CD14-positive monocyte (primary cell): ENCODE measurements around the gene IGLL5. TPM values are rescaled to one million over a fixed set of nuclear protein-coding genes. Genes with fewer than 3 reads are reported as not detected.

Source experiments
- DNase-seq, 3 donors: peaks; one replicate each; pipeline ENCODE4 v3.0.0-alpha.2; 2011 to 2022
- H2AFZ ChIP-seq: 2 replicates; pipeline ENCODE4 v1.6.0; 2012; ENCODE audit warnings: mild to moderate bottlenecking, low read depth, low read length, inconsistent platforms; ENCODE audit not compliant: insufficient read depth, poor library complexity, severe bottlenecking
- H3K27ac ChIP-seq, 2 donors: 1 replicate in 1 of 2; 2 replicates in 1 of 2; pipeline ENCODE4 v1.5.1; 2012 to 2013; ENCODE audit warnings: low read length in 2 of 2, control low read depth in 1 of 2, inconsistent platforms in 1 of 2, low read depth in 1 of 2, mild to moderate bottlenecking in 1 of 2
- H3K27me3 ChIP-seq, 2 donors: one replicate each; pipeline versions ENCODE4 v1.6.0 to v1.6.1; 2011 to 2013; ENCODE audit warnings: low read length in 2 of 2; ENCODE audit not compliant: control insufficient read depth in 2 of 2, insufficient read depth in 2 of 2
- H3K36me3 ChIP-seq, 2 donors: replicated peaks in 1 of 2; 1 replicate in 1 of 2; 2 replicates in 1 of 2; pipeline versions ENCODE4 v1.5.1 to v1.6.1; 2012 to 2013; ENCODE audit warnings: low read length in 2 of 2, control low read depth in 1 of 2, inconsistent platforms in 1 of 2, mild to moderate bottlenecking in 1 of 2; ENCODE audit not compliant: insufficient read depth in 2 of 2, control insufficient read depth in 1 of 2
- H3K4me1 ChIP-seq, 2 donors: 1 replicate in 1 of 2; 2 replicates in 1 of 2; pipeline versions ENCODE4 v1.5.1 to v1.6.1; 2012 to 2013; ENCODE audit warnings: low read length in 2 of 2, control low read depth in 1 of 2, inconsistent platforms in 1 of 2, mild to moderate bottlenecking in 1 of 2, moderate library complexity in 1 of 2; ENCODE audit not compliant: insufficient read depth in 2 of 2, control insufficient read depth in 1 of 2
- H3K4me2 ChIP-seq: replicated peaks from 2 replicates; pipeline ENCODE3; 2012; ENCODE audit warnings: low read length, moderate library complexity, mild to moderate bottlenecking; ENCODE audit not compliant: poor library complexity, severe bottlenecking; ENCODE audit errors: extremely low read depth
- H3K4me3 ChIP-seq, 3 experiments: fragments of 200-600 bp in 1 of 3; sonication (generic) in 1 of 3; replicated peaks in 1 of 3; 1 replicate in 2 of 3; 2 replicates in 1 of 3; pipeline ENCODE4 v1.5.1; 2011 to 2013; ENCODE audit warnings: low read length in 3 of 3, mild to moderate bottlenecking in 3 of 3, control low read depth in 2 of 3, low read depth in 2 of 3, inconsistent platforms in 1 of 3, moderate library complexity in 1 of 3
- H3K79me2 ChIP-seq: 2 replicates; pipeline ENCODE4 v1.6.0; 2012; ENCODE audit warnings: mild to moderate bottlenecking, control low read depth, inconsistent platforms, low read length, moderate library complexity; ENCODE audit not compliant: insufficient read depth
- H3K9ac ChIP-seq: 2 replicates; pipeline ENCODE4 v1.6.0; 2017; ENCODE audit warnings: low read length, mild to moderate bottlenecking; ENCODE audit not compliant: insufficient read depth, poor library complexity, severe bottlenecking
- H3K9me3 ChIP-seq, 2 donors: replicated peaks in 1 of 2; 1 replicate in 1 of 2; 2 replicates in 1 of 2; pipeline versions ENCODE4 v1.5.1 to v1.6.1; 2012 to 2013; ENCODE audit warnings: low read length in 2 of 2, control low read depth in 1 of 2; ENCODE audit not compliant: control insufficient read depth in 1 of 2, insufficient read depth in 1 of 2
- H4K20me1 ChIP-seq: 2 replicates; pipeline ENCODE4 v1.6.0; 2012; ENCODE audit warnings: mild to moderate bottlenecking, low read length, control low read depth, moderate library complexity; ENCODE audit not compliant: insufficient read depth
- H3K27ac Mint-ChIP-seq, 7 donors: one replicate each; pipeline ENCODE4 v1.8.0; 2020; ENCODE audit warnings: mild to moderate bottlenecking in 7 of 7, mixed read lengths in 7 of 7, moderate library complexity in 6 of 7, inconsistent platforms in 2 of 7
- H3K27me3 Mint-ChIP-seq, 3 donors: one replicate each; pipeline ENCODE4 v1.8.0; 2021 to 2022; ENCODE audit warnings: low read depth in 3 of 3, mild to moderate bottlenecking in 3 of 3, mixed read lengths in 3 of 3, moderate library complexity in 3 of 3, inconsistent platforms in 1 of 3
- H3K36me3 Mint-ChIP-seq, 2 donors: one replicate each; pipeline ENCODE4 v1.8.0; 2020; ENCODE audit warnings: mixed read lengths in 2 of 2, inconsistent platforms in 1 of 2, mild to moderate bottlenecking in 1 of 2
- H3K4me1 Mint-ChIP-seq: one replicate; pipeline ENCODE4 v1.8.0; 2020; ENCODE audit warnings: mild to moderate bottlenecking, mixed read lengths
- H3K4me3 Mint-ChIP-seq, 2 donors: one replicate each; pipeline ENCODE4 v1.8.0; 2020; ENCODE audit warnings: mild to moderate bottlenecking in 2 of 2, mixed read lengths in 2 of 2, moderate library complexity in 1 of 2
- H3K9me3 Mint-ChIP-seq, 7 donors: one replicate each; pipeline ENCODE4 v1.8.0; 2020 to 2022; ENCODE audit warnings: mixed read lengths in 7 of 7, mild to moderate bottlenecking in 6 of 7, moderate library complexity in 6 of 7, inconsistent platforms in 2 of 7
- WGBS: methylation state at CpG from one replicate; pipeline ENCODE4 v1.1.5; 2013; ENCODE audit warnings: missing lambda C conversion rate; ENCODE audit not compliant: insufficient coverage; 5-methylcytosine and 5-hydroxymethylcytosine counted together
- intact Hi-C, 2 donors: fragments of 100-400 bp; cut with micrococcal nuclease; formaldehyde crosslinking; loops; one replicate each; pipeline versions ENCODE4 v1.15.0 to v1.15.1; 2023
- polyA plus RNA-seq, 3 donors: library from polyadenylated mRNA; depleted of rRNA in 1 of 3; unstranded in 2 of 3; stranded (reverse) in 1 of 3; fragments of 300-500 nt in 2 of 3; fragments of >200 nt in 1 of 3; fragmentation: Illumina TruSeq in 2 of 3; gene quantifications; 1 replicate in 2 of 3; 2 replicates in 1 of 3; pipeline ENCODE4 v1.2.3, GENCODE V29; 2012 to 2021
- TF ChIP-seq, protein P1 (sequence below): fragments of 200-600 bp; IDR thresholded peaks from one replicate; pipeline ENCODE4 v1.8.0; 2022; ENCODE audit warnings: antibody characterized with exemption, mild to moderate bottlenecking

The IGLL5 gene
- polyA plus RNA-seq, 3 donors = 0.21 to 0.38 TPM; not detected in 1

DNA sequence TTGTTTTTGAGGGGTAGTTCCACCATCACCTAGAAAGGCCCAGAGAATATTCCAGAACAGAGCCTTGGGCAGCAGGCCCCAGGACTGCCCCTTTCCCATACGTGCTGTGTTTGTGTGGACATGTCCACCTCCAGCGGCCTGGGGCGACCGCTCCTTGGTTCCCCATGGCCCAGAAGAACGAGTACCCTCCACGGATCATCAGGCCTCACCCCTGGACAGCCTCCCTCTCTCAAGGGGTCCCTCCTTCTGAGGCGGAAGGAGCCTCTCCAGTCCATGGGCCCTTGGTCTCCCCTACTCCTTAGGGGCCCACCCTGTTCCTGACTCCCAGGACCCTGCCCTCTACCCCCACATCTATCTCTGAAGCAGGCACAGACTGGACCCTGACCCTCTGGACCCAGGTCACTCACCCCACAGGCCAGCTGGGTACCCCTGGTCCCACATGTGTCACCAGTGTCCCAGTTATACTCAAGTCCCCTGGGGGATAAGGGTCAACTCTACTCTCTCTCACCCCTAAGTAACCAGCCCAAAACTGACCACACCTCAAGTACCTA, 32.6 kb downstream of the IGLL5 start:
- Mint-ChIP-seq H3K4me3 (no peak overlapping the region), H3K27me3 (peaks cover 1 to 6% (median 3%) of the 10 kb centered on the region in 3 donors), H3K9me3 (peaks cover 0 to 2% (median 0%) of the 10 kb centered on the region in 7 donors), H3K4me1 (peaks cover 11% of the 10 kb centered on the region), H3K36me3 (no peaks in the 10 kb centered on the region), H3K27ac (peak overlapping the region in 2 of 7 donors; percentile 21 to 33)
- no peaks in the 10 kb centered on the region for H3K36me3 ChIP-seq
- no peak for DNase-seq
- no peaks in the 10 kb centered on the region for H4K20me1 ChIP-seq
- no peaks in the 10 kb centered on the region for H3K9me3 ChIP-seq
- no peak overlapping the region for H3K27ac ChIP-seq
- peaks cover 5 to 12% of the 10 kb centered on the region in 2 donors for H3K4me1 ChIP-seq
- H2AFZ ChIP-seq = no peak overlapping the region
- H3K79me2 ChIP-seq = no peaks in the 10 kb centered on the region
- TF ChIP-seq, protein P1, sequence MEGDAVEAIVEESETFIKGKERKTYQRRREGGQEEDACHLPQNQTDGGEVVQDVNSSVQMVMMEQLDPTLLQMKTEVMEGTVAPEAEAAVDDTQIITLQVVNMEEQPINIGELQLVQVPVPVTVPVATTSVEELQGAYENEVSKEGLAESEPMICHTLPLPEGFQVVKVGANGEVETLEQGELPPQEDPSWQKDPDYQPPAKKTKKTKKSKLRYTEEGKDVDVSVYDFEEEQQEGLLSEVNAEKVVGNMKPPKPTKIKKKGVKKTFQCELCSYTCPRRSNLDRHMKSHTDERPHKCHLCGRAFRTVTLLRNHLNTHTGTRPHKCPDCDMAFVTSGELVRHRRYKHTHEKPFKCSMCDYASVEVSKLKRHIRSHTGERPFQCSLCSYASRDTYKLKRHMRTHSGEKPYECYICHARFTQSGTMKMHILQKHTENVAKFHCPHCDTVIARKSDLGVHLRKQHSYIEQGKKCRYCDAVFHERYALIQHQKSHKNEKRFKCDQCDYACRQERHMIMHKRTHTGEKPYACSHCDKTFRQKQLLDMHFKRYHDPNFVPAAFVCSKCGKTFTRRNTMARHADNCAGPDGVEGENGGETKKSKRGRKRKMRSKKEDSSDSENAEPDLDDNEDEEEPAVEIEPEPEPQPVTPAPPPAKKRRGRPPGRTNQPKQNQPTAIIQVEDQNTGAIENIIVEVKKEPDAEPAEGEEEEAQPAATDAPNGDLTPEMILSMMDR = no peak
- H3K9ac ChIP-seq = no peak overlapping the region
- no peak overlapping the region for H3K4me3 ChIP-seq
- no peak overlapping the region for H3K4me2 ChIP-seq
- intact Hi-C loops = loop anchor here in 1 of 2 donors (10.0 kb wide), 1 partner anchor 195 kb away; no protein-coding TSS in a partner anchor
- WGBS = 100% methylated on average over 6 of the region's 7 CpGs
- H3K27me3 ChIP-seq = no peaks in the 10 kb centered on the region

DNA sequence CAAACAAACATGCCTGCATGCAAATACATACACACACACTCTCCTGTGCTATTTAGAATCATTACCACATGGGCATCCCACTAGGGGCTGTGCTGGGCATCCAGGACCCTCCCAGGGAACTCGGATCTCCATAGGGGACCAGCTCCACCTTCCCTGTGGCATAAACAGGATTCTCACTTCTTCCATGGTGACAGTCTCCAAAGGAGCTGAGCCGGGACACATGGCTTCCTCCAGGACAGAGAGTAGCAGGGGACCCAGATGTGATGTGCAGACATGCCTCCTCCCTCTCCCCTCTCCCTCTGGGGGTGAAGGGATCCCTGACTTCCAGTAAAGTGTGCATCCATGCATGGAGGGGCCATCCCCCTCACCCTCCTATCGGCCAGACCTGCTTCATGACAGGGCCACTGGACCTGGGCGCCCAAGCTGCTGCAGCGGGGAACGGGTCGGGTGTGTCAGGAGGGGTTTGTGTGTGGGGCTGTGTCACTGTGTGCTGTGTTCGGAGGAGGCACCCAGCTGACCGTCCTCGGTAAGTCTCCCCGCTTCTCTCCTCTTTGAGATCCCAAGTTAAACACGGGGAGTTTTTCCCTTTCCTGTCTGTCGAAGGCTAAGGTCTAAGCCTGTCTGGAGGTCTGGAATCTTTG, 33.4 kb downstream of the IGLL5 start:
- H3K4me2 ChIP-seq = no peak overlapping the region
- intact Hi-C loops = loop anchor here in 1 of 2 donors (10.0 kb wide), 1 partner anchor 196 kb away; no protein-coding TSS in a partner anchor
- H3K36me3 ChIP-seq = no peaks in the 10 kb centered on the region
- Mint-ChIP-seq H3K9me3 (peaks cover 0 to 2% (median 0%) of the 10 kb centered on the region in 7 donors), H3K27me3 (peaks cover 1 to 6% (median 3%) of the 10 kb centered on the region in 3 donors), H3K4me3 (no peak overlapping the region), H3K4me1 (peaks cover 14% of the 10 kb centered on the region), H3K36me3 (no peaks in the 10 kb centered on the region), H3K27ac (peak overlapping the region in 1 of 7 donors; percentile 32)
- TF ChIP-seq, protein P1 = no peak
- peaks cover 8 to 16% of the 10 kb centered on the region in 2 donors for H3K4me1 ChIP-seq
- no peak overlapping the region for H2AFZ ChIP-seq
- WGBS = 96% methylated on average over 7 of the region's 13 CpGs
- H3K9me3 ChIP-seq = no peaks in the 10 kb centered on the region
- H3K27ac ChIP-seq = no peak overlapping the region
- no peaks in the 10 kb centered on the region for H3K79me2 ChIP-seq
- no peak for DNase-seq
- no peak overlapping the region for H3K9ac ChIP-seq
- H3K4me3 ChIP-seq = no peak overlapping the region
- no peaks in the 10 kb centered on the region for H4K20me1 ChIP-seq
- no peaks in the 10 kb centered on the region for H3K27me3 ChIP-seq
